Activated gamma-delta T cell treated with anti-CD3 and anti-CD28 coated beads, Interleukin-2, amount 50 U/mL, for 16 hours (primary cell): ENCODE measurements around the gene CAMSAP3.

Source experiments
- DNase-seq: peaks from one replicate; pipeline ENCODE4 v3.0.0-alpha.2; 2020; ENCODE audit warnings: low read depth

Gene CAMSAP3, protein sequence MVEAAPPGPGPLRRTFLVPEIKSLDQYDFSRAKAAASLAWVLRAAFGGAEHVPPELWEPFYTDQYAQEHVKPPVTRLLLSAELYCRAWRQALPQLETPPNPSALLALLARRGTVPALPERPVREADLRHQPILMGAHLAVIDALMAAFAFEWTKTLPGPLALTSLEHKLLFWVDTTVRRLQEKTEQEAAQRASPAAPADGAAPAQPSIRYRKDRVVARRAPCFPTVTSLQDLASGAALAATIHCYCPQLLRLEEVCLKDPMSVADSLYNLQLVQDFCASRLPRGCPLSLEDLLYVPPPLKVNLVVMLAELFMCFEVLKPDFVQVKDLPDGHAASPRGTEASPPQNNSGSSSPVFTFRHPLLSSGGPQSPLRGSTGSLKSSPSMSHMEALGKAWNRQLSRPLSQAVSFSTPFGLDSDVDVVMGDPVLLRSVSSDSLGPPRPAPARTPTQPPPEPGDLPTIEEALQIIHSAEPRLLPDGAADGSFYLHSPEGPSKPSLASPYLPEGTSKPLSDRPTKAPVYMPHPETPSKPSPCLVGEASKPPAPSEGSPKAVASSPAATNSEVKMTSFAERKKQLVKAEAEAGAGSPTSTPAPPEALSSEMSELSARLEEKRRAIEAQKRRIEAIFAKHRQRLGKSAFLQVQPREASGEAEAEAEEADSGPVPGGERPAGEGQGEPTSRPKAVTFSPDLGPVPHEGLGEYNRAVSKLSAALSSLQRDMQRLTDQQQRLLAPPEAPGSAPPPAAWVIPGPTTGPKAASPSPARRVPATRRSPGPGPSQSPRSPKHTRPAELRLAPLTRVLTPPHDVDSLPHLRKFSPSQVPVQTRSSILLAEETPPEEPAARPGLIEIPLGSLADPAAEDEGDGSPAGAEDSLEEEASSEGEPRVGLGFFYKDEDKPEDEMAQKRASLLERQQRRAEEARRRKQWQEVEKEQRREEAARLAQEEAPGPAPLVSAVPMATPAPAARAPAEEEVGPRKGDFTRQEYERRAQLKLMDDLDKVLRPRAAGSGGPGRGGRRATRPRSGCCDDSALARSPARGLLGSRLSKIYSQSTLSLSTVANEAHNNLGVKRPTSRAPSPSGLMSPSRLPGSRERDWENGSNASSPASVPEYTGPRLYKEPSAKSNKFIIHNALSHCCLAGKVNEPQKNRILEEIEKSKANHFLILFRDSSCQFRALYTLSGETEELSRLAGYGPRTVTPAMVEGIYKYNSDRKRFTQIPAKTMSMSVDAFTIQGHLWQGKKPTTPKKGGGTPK

GRCh38 chr19:7595466-7596133 is at the start of gene CAMSAP3:
CAMSAP3 (plus strand) TSS chr19:7595863; CDS start chr19:7596003, 140 bp downstream.
- DNase-seq, result no peak

- no peak for DNase-seq
Measured at GRCh38 chr19:7545904-7546303, 49.8 kb upstream of the CAMSAP3 start.

DNA sequence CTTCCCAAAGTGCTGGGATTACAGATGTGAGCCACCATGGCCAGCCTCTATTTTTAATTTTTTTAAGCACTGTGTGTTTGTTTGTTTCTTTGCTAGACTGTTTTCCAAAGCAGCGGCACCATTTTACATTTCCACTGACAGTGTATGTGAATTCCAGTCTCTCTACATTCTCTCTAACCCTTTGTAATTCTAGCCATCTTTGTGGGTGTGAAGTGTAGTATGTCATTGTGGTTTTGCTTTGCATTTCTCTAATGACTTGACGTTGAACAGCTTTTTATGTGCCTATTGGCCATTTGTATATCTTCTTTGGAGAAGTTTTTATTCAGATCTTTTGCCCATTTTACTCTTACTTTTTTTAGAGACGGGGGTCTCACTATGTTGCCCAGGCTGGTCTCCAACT is 48.5 kb upstream of the CAMSAP3 start:
- DNase-seq, result no peak

DNA sequence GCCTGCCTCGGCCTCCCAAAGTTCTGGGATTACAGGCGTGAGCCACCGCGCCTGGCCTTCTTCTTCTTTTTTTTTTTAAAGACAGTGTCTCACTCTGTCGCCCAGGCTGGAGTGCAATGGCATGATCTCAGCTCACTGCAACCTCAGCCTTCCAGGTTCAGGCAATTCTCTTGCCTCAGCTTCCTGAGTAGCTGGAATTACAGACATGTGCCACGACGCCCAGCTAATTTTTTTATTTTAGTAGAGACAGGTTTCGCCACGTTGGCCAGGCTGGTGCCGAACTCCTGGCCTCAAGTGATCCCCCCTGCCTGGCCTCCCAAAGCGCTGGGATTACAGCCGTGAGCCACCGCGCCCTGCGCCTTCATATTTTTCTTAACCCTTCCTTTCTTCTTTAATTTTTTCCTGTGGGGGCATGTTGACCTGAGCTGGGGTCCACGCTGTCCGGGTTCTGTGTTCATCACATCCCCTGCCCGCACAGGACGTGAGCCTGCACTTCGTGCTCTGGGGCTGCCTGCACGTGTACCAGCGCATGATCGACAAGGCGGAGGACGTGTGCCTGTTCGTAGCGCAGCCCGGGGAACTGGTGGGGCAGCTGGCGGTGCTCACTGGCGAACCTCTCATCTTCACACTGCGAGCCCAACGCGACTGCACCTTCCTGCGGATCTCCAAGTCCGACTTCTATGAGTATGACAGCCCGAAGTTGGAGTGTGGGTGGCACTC is 46.1 kb upstream of the CAMSAP3 start:
- DNase-seq, result no peak

GRCh38 chr19:7550169-7550770 is 45.4 kb upstream of the CAMSAP3 start:
- no peak for DNase-seq

- DNase-seq, result no peak
Measured at GRCh38 chr19:7550987-7551761, 44.5 kb upstream of the CAMSAP3 start.

DNA sequence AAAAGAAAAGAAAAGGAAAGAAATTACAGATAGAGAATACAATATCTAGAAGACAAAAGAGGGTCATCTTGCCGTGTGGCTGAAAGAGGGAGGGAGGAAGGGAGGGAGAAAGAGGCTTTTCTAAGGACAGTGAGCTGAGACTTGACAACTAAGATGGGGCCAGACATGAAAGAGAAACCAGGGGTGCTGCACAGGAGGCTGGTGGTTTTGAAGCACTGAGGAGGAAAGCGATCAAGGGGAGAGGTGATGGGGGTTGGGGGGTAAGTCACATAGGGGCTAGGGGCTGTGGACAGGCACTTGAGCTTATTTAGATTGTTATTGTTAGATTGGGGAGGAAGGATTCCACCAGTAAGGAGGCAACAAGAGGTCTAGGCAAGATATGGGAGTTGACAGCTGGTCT is 42.9 kb upstream of the CAMSAP3 start:
- DNase-seq, result no peak

DNA sequence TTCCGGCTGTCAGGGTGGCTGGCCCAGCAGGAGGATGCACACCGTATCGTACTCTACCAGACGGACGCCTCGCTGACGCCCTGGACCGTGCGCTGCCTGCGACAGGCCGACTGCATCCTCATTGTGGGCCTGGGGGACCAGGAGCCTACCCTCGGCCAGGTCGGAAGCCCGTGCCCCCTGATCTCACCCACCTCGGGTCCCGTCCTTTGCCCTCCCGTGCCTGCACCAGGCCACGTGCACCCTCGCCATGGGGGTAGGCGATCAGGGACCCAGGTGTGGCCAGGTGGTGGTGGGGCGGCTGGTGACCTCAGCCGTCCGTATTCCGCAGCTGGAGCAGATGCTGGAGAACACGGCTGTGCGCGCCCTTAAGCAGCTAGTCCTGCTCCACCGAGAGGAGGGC is 41.1 kb upstream of the CAMSAP3 start:
- DNase-seq, result no peak

DNA sequence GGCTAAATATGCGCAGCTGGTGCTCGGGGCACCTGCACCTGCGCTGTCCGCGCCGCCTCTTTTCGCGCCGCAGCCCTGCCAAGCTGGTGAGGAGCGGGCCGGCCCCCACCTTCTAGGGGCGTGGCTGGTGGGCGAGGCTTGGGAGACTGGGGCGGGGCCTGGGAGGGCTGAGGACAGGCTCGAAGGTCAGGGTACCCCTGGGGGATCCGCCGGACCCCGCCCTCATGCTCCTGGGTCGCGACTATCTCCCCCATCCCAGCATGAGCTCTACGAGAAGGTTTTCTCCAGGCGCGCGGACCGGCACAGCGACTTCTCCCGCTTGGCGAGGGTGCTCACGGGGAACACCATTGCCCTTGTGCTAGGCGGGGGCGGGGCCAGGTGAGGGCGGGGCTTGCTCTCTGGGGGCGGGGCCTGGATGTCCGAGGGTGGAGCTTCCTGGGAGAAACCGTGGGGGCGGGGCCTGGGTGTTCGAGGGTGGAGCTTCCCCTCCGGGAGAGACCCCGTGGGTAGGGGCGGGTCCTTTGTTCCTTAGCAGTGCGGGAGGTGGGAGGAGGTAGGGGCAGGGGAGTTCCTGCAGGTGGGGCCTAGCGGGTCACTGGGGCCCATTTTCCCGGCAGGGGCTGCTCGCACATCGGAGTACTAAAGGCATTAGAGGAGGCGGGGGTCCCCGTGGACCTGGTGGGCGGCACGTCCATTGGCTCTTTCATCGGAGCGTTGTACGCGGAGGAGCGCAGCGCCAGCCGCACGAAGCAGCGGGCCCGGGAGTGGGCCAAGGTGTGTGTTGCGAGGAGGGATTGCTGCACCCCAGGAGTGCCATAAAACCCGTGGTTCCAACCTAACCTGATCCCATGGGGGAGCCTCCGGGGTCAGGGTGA is 40.4 kb upstream of the CAMSAP3 start:
- DNase-seq, result no peak

DNA sequence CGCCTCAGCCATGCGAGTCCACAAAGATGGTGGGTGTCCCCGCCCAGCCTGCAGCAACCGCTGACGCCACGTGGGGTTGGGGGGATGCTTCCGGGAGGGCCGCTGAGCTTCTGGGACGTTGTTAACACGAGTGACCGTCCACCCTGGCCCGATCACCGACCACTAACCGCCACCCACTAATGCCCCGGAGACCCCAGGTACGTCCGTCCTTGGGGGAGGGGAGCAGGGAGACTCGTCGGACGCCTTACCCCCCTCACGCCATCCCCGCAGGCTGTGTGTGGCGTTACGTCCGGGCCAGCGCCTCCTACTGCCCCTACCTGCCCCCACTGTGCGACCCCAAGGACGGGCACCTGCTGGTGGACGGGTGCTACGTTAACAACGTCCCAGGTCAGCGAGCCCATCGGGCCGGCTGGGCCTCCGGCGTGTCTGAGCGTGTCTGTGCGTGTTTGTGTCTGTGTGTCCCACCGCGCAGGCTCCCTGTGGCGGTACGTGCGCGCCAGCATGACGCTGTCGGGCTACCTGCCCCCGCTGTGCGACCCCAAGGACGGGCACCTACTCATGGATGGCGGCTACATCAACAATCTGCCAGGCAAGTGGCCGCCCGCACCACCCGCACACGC is 38.9 kb upstream of the CAMSAP3 start:
- no peak for DNase-seq

- DNase-seq, result no peak
Measured at GRCh38 chr19:7558667-7559066, 37.0 kb upstream of the CAMSAP3 start.

- DNase-seq, result no peak
Measured at GRCh38 chr19:7559102-7559501, 36.6 kb upstream of the CAMSAP3 start.

DNA sequence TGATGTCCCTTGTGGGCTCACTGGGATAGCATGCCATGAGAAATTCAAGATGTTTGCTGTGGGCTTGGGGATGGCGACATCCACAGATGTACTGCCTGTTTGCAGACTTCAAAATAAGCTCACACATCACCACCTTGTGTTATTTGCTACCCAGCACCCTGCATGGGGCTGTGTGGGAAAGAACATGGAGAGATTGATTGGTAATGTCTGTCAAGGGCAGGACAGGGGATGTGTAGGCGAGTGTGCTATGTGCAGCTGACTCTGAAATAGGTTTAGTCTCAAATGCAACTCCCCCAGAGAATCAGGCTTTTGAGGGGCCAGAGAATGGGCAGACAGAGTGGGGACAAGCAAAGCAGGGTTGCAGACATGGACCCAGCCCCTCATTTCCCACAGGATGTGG is 35.4 kb upstream of the CAMSAP3 start:
- DNase-seq, result no peak

- DNase-seq, result no peak
Measured at GRCh38 chr19:7561325-7561724, 34.3 kb upstream of the CAMSAP3 start.

DNA sequence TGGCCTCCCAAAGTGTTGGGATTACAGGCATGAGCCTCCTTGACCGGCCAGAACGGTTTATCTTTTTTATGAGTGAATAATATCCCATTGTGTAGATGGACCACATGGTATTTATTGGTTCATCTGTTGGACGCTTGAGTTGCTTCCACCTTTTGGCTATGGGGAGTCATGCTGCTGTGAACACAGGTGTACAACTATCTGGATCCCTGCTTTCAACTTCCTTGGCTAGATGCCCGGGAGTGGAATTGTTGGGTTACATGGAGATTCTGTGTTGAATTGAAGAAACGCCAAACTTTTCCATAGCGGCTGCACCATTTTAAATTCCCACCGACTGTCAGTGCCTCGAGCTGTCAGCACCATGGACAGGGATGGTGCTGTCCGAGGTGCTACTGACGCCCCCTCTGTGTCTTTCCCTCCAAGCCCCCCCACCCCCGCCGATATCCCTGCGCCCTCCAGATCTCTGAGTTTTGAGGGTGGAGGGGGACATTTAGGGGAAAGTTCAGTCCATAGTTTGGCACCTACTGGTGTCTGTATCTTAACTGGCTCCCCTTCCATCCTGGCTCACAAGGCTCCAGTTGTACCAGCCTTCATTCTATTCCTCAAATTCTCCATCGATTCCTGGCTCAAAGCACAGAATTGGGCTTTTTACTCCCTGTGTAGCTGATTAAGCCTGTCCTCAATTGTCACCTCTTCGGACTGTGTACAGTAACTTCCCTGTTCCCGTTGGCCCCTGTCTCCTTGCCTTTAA is 32.8 kb upstream of the CAMSAP3 start:
- no peak for DNase-seq

GRCh38 chr19:7564866-7565265 is 30.8 kb upstream of the CAMSAP3 start:
- DNase-seq, result no peak

- DNase-seq, result no peak
Measured at GRCh38 chr19:7565332-7565731, 30.3 kb upstream of the CAMSAP3 start.

- DNase-seq, result no peak
Measured at GRCh38 chr19:7570761-7571160, 24.9 kb upstream of the CAMSAP3 start.
